ENCODE results near the gene GUCA2A.

Gene GUCA2A

GRCh38 chr1:42192106-42192505, 27.6 kb upstream of the GUCA2A start:
- Histone ChIP-seq H3K36me3 (ENCODE audit: control insufficient read depth in 2 of 2, insufficient read depth in 2 of 2, low read length in 2 of 2) (peaks cover 27 to 52% of the 10 kb centered on the region in 2 donors), H3K4me1 (ENCODE audit: control insufficient read depth in 2 of 2, insufficient read depth in 2 of 2, low read length in 2 of 2) (no peaks in the 10 kb centered on the region), H3K4me3 (ENCODE audit: low read length in 2 of 2) (no peak overlapping the region), H3K9me3 (ENCODE audit: control insufficient read depth in 2 of 2, low read length in 2 of 2) (no peaks in the 10 kb centered on the region), H3K27ac (ENCODE audit: low read depth in 2 of 2, low read length in 2 of 2) (no peak overlapping the region), H3K27me3 (ENCODE audit: control insufficient read depth in 2 of 2, insufficient read depth in 2 of 2, low read length in 2 of 2) (no peaks in the 10 kb centered on the region), H3K9ac (ENCODE audit: low read depth in 1 of 2, low read length in 2 of 2) (no peak overlapping the region)

DNA sequence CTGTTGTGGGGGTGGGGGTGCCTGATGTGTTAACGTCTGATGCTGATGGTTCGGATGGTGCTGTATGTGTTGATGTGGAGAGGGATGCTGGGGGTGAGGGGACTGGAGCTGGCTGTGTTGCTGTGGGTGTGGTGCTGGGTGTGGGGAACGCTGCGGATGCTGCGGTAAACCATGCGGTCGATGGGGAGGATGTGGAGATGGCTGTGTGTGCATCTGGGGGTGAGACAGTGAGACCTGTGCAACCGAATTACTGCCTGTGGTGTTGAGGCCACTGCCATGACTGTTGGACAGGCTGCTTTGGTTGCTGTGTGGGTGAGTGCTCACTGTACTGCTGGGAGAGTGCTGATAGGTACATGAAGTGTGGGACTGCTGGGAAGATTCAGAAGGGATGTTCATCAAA, 26.8 kb upstream of the GUCA2A start:
- Histone ChIP-seq H3K4me1 (ENCODE audit: control insufficient read depth in 2 of 2, insufficient read depth in 2 of 2, low read length in 2 of 2) (no peaks in the 10 kb centered on the region), H3K9ac (ENCODE audit: low read depth in 1 of 2, low read length in 2 of 2) (no peak overlapping the region), H3K4me3 (ENCODE audit: low read length in 2 of 2) (no peak overlapping the region), H3K27ac (ENCODE audit: low read depth in 2 of 2, low read length in 2 of 2) (no peak overlapping the region), H3K27me3 (ENCODE audit: control insufficient read depth in 2 of 2, insufficient read depth in 2 of 2, low read length in 2 of 2) (no peaks in the 10 kb centered on the region), H3K36me3 (ENCODE audit: control insufficient read depth in 2 of 2, insufficient read depth in 2 of 2, low read length in 2 of 2) (peaks cover 26 to 57% of the 10 kb centered on the region in 2 donors), H3K9me3 (ENCODE audit: control insufficient read depth in 2 of 2, low read length in 2 of 2) (no peaks in the 10 kb centered on the region)

GRCh38 chr1:42189931-42190853, 25.6 kb upstream of the GUCA2A start:
- no peak overlapping the region for H3K27ac ChIP-seq (ENCODE audit: low read depth in 2 of 2, low read length in 2 of 2)
- H3K9ac ChIP-seq (ENCODE audit: low read depth in 1 of 2, low read length in 2 of 2) = no peak overlapping the region
- H3K9me3 ChIP-seq (ENCODE audit: control insufficient read depth in 2 of 2, low read length in 2 of 2) = no peaks in the 10 kb centered on the region
- no peaks in the 10 kb centered on the region for H3K27me3 ChIP-seq (ENCODE audit: control insufficient read depth in 2 of 2, insufficient read depth in 2 of 2, low read length in 2 of 2)
- peaks cover 26 to 54% of the 10 kb centered on the region in 2 donors for H3K36me3 ChIP-seq (ENCODE audit: control insufficient read depth in 2 of 2, insufficient read depth in 2 of 2, low read length in 2 of 2)
- H3K4me1 ChIP-seq (ENCODE audit: control insufficient read depth in 2 of 2, insufficient read depth in 2 of 2, low read length in 2 of 2) = no peaks in the 10 kb centered on the region
- no peak overlapping the region for H3K4me3 ChIP-seq (ENCODE audit: low read length in 2 of 2)

- no peaks in the 10 kb centered on the region for H3K27me3 ChIP-seq (ENCODE audit: control insufficient read depth in 2 of 2, insufficient read depth in 2 of 2, low read length in 2 of 2)
- H3K4me3 ChIP-seq (ENCODE audit: low read length in 2 of 2) = no peak overlapping the region
- no peak overlapping the region for H3K27ac ChIP-seq (ENCODE audit: low read depth in 2 of 2, low read length in 2 of 2)
- H3K4me1 ChIP-seq (ENCODE audit: control insufficient read depth in 2 of 2, insufficient read depth in 2 of 2, low read length in 2 of 2) = no peaks in the 10 kb centered on the region
- H3K9me3 ChIP-seq (ENCODE audit: control insufficient read depth in 2 of 2, low read length in 2 of 2) = no peaks in the 10 kb centered on the region
- no peak overlapping the region for H3K9ac ChIP-seq (ENCODE audit: low read depth in 1 of 2, low read length in 2 of 2)
- peaks cover 23 to 50% of the 10 kb centered on the region in 2 donors for H3K36me3 ChIP-seq (ENCODE audit: control insufficient read depth in 2 of 2, insufficient read depth in 2 of 2, low read length in 2 of 2)
Measured at GRCh38 chr1:42186152-42186551, 21.6 kb upstream of the GUCA2A start.

- Histone ChIP-seq H3K4me1 (ENCODE audit: control insufficient read depth in 2 of 2, insufficient read depth in 2 of 2, low read length in 2 of 2) (no peaks in the 10 kb centered on the region), H3K27ac (ENCODE audit: low read depth in 2 of 2, low read length in 2 of 2) (no peak overlapping the region), H3K9me3 (ENCODE audit: control insufficient read depth in 2 of 2, low read length in 2 of 2) (no peaks in the 10 kb centered on the region), H3K9ac (ENCODE audit: low read depth in 1 of 2, low read length in 2 of 2) (no peak overlapping the region), H3K27me3 (ENCODE audit: control insufficient read depth in 2 of 2, insufficient read depth in 2 of 2, low read length in 2 of 2) (no peaks in the 10 kb centered on the region), H3K36me3 (ENCODE audit: control insufficient read depth in 2 of 2, insufficient read depth in 2 of 2, low read length in 2 of 2) (peaks cover 31 to 47% of the 10 kb centered on the region in 2 donors), H3K4me3 (ENCODE audit: low read length in 2 of 2) (no peak overlapping the region)
Measured at GRCh38 chr1:42184616-42185015, 20.1 kb upstream of the GUCA2A start.

GRCh38 chr1:42183957-42184268, 19.4 kb upstream of the GUCA2A start:
- H3K9ac ChIP-seq (ENCODE audit: low read depth in 1 of 2, low read length in 2 of 2) = no peak overlapping the region
- H3K27me3 ChIP-seq (ENCODE audit: control insufficient read depth in 2 of 2, insufficient read depth in 2 of 2, low read length in 2 of 2) = no peaks in the 10 kb centered on the region
- peaks cover 28 to 47% of the 10 kb centered on the region in 2 donors for H3K36me3 ChIP-seq (ENCODE audit: control insufficient read depth in 2 of 2, insufficient read depth in 2 of 2, low read length in 2 of 2)
- H3K9me3 ChIP-seq (ENCODE audit: control insufficient read depth in 2 of 2, low read length in 2 of 2) = no peaks in the 10 kb centered on the region
- no peak overlapping the region for H3K27ac ChIP-seq (ENCODE audit: low read depth in 2 of 2, low read length in 2 of 2)
- H3K4me1 ChIP-seq (ENCODE audit: control insufficient read depth in 2 of 2, insufficient read depth in 2 of 2, low read length in 2 of 2) = no peaks in the 10 kb centered on the region
- H3K4me3 ChIP-seq (ENCODE audit: low read length in 2 of 2) = no peak overlapping the region

GRCh38 chr1:42183210-42183956, 18.8 kb upstream of the GUCA2A start:
- no peaks in the 10 kb centered on the region for H3K27me3 ChIP-seq (ENCODE audit: control insufficient read depth in 2 of 2, insufficient read depth in 2 of 2, low read length in 2 of 2)
- no peaks in the 10 kb centered on the region for H3K9me3 ChIP-seq (ENCODE audit: control insufficient read depth in 2 of 2, low read length in 2 of 2)
- no peak overlapping the region for H3K4me3 ChIP-seq (ENCODE audit: low read length in 2 of 2)
- peaks cover 25 to 42% of the 10 kb centered on the region in 2 donors for H3K36me3 ChIP-seq (ENCODE audit: control insufficient read depth in 2 of 2, insufficient read depth in 2 of 2, low read length in 2 of 2)
- H3K27ac ChIP-seq (ENCODE audit: low read depth in 2 of 2, low read length in 2 of 2) = no peak overlapping the region
- H3K4me1 ChIP-seq (ENCODE audit: control insufficient read depth in 2 of 2, insufficient read depth in 2 of 2, low read length in 2 of 2) = no peaks in the 10 kb centered on the region
- no peak overlapping the region for H3K9ac ChIP-seq (ENCODE audit: low read depth in 1 of 2, low read length in 2 of 2)

DNA sequence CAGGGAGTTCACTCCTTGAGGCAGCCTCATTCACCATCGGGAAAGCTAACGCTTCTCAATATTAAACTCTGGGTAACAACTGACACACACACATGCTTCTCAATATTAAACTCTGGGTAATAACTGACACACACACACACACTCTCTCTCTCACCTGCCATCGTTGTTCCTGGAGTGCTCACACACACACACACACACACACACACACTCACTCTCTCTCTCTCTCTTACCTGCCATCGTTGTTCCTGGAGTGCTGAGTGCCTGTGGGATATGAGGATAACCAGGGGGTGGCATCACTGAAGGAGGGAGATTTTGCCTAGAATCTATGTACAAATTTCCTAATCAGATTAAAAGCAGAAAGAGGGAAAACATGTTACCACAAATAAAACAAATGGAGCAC, 17.1 kb upstream of the GUCA2A start:
- Histone ChIP-seq H3K36me3 (ENCODE audit: control insufficient read depth in 2 of 2, insufficient read depth in 2 of 2, low read length in 2 of 2) (peaks cover 20 to 32% of the 10 kb centered on the region in 2 donors), H3K4me1 (ENCODE audit: control insufficient read depth in 2 of 2, insufficient read depth in 2 of 2, low read length in 2 of 2) (no peaks in the 10 kb centered on the region), H3K27ac (ENCODE audit: low read depth in 2 of 2, low read length in 2 of 2) (no peak overlapping the region), H3K9ac (ENCODE audit: low read depth in 1 of 2, low read length in 2 of 2) (no peak overlapping the region), H3K27me3 (ENCODE audit: control insufficient read depth in 2 of 2, insufficient read depth in 2 of 2, low read length in 2 of 2) (no peaks in the 10 kb centered on the region), H3K4me3 (ENCODE audit: low read length in 2 of 2) (no peak overlapping the region), H3K9me3 (ENCODE audit: control insufficient read depth in 2 of 2, low read length in 2 of 2) (no peaks in the 10 kb centered on the region)

- Histone ChIP-seq H3K4me1 (ENCODE audit: control insufficient read depth in 2 of 2, insufficient read depth in 2 of 2, low read length in 2 of 2) (no peaks in the 10 kb centered on the region), H3K4me3 (ENCODE audit: low read length in 2 of 2) (no peak overlapping the region), H3K9ac (ENCODE audit: low read depth in 1 of 2, low read length in 2 of 2) (no peak overlapping the region), H3K27me3 (ENCODE audit: control insufficient read depth in 2 of 2, insufficient read depth in 2 of 2, low read length in 2 of 2) (no peaks in the 10 kb centered on the region), H3K27ac (ENCODE audit: low read depth in 2 of 2, low read length in 2 of 2) (no peak overlapping the region), H3K9me3 (ENCODE audit: control insufficient read depth in 2 of 2, low read length in 2 of 2) (no peaks in the 10 kb centered on the region), H3K36me3 (ENCODE audit: control insufficient read depth in 2 of 2, insufficient read depth in 2 of 2, low read length in 2 of 2) (peaks cover 23 to 24% of the 10 kb centered on the region in 2 donors)
Measured at GRCh38 chr1:42179900-42180329, 15.4 kb upstream of the GUCA2A start.

DNA sequence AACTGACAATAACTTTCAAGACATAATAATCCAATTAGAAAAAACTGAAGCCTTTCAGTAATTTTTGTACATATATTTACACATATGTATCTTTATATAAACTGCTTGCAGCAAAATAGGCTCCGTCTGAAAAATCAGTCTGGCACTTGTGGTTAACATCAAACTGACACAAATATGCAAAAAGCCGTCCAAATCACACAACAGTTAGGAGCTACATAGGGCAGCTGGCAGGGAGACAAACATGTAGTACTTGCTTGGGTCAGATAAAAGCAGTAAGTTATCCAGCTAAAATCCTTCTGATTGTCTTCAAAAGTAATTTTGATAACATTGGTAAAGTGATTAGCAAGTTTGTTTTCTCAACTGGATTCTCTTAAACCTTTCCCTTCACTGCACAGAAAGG, 14.7 kb upstream of the GUCA2A start:
- Histone ChIP-seq H3K36me3 (ENCODE audit: control insufficient read depth in 2 of 2, insufficient read depth in 2 of 2, low read length in 2 of 2) (peaks cover 21 to 22% of the 10 kb centered on the region in 2 donors), H3K4me1 (ENCODE audit: control insufficient read depth in 2 of 2, insufficient read depth in 2 of 2, low read length in 2 of 2) (no peaks in the 10 kb centered on the region), H3K4me3 (ENCODE audit: low read length in 2 of 2) (no peak overlapping the region), H3K27ac (ENCODE audit: low read depth in 2 of 2, low read length in 2 of 2) (no peak overlapping the region), H3K9ac (ENCODE audit: low read depth in 1 of 2, low read length in 2 of 2) (no peak overlapping the region), H3K27me3 (ENCODE audit: control insufficient read depth in 2 of 2, insufficient read depth in 2 of 2, low read length in 2 of 2) (no peaks in the 10 kb centered on the region), H3K9me3 (ENCODE audit: control insufficient read depth in 2 of 2, low read length in 2 of 2) (no peaks in the 10 kb centered on the region)

All from mucosa of rectum (tissue), 2 donors.